Mucosa of descending colon (tissue), 3 donors: ENCODE results near the gene ARHGDIA. TPM values are rescaled to one million over a fixed set of nuclear protein-coding genes. Genes with fewer than 3 reads are reported as not detected.

Source experiments
- ATAC-seq: fragments of 200-7000 bp; cut with Tn5 transposase; one replicate; pipeline ENCODE4 v1.9.1; 2020; ENCODE audit warnings: mild to moderate bottlenecking, moderate library complexity
- DNase-seq, 3 donors: peaks; one replicate each; pipeline ENCODE4 v3.0.0-alpha.2; 2020
- H3K36me3 ChIP-seq: fragments of 200-600 bp; one replicate; pipeline ENCODE4 v1.8.0; 2021; ENCODE audit warnings: low read depth, mild to moderate bottlenecking
- H3K4me1 ChIP-seq: fragments of 200-600 bp; one replicate; pipeline ENCODE4 v1.8.0; 2021; ENCODE audit warnings: low read depth, mild to moderate bottlenecking
- H3K4me3 ChIP-seq: fragments of 200-600 bp; one replicate; pipeline ENCODE4 v1.8.0; 2021; ENCODE audit warnings: mild to moderate bottlenecking
- H3K9me3 ChIP-seq: fragments of 200-600 bp; one replicate; pipeline ENCODE4 v1.8.0; 2021; ENCODE audit warnings: mild to moderate bottlenecking
- CTCF ChIP-seq: fragments of 200-600 bp; IDR thresholded peaks from one replicate; pipeline ENCODE4 v1.8.0; 2022; ENCODE audit warnings: antibody characterized with exemption, mild to moderate bottlenecking
- intact Hi-C, 2 donors: fragments of 100-400 bp; cut with DNase I in 1 of 2; cut with micrococcal nuclease in 1 of 2; formaldehyde crosslinking; loops; one replicate each; pipeline versions ENCODE4 v1.11.0 to v1.11.1; 2022; cut with DNase I, micrococcal nuclease
- total RNA-seq, 3 donors: library from RNA; stranded (reverse); fragmentation: NEBNext Ultra II Directional in 2 of 3; extraction: Animal tissue kit (Norgen Biotek cat#: 25700) in 2 of 3; gene quantifications; one replicate each; pipeline versions ENCODE4 v1.2.1 to v1.2.4, GENCODE V29; 2021 to 2023
- donor health status: DM: no; HTN: no; CAD: no; lungs with moderate emphysema.
- donor health status: DM: no; HTN: no; CAD: no.
- donor health status: DM: no; HTN: yes; CAD: no.

ARHGDIA gene
- total RNA-seq, 3 donors from 2014 or later, result 326 to 473 (median 442) TPM

DNA sequence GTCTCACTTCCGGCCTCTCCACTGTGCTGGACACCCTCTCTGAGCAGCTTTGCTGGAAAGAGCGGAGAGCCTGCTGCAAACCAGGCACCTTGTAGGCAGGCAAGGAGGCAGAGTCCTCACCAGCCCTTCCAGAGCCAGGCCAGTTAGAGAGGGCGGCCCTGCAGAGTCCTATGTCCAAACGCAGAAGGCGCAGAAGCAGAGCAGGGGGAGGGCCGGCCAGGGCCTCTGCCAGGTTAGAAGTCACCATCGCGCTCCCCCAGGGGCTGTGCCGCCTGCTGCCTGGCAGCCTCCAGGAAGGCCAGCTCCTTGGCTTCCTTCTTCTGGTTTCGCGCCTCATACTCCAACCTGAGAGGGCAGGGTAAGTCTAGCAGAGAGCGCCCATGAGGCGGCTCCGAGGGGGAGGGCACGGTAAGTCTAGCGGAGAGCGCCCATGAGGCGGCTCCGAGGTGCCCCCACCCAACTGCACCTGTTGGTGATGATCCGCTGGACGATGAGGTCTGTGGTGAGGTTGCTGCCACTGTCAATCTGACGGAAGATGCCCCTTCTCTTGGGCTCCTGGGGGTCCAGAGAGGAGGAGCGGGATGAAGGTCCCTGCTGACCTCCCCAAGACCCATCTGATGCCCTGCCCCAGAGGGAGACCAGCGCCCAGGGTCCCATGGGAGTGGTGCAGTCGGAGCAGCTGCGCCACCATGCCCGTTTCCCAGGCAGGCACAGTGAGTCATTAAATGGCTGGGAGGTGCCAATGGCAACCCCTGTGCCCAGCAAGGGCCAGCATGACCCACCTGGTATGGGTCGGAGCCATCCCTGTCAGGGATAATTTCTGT lies 33.7 kb upstream of the ARHGDIA start:
- intact Hi-C loops, result no loop called here
- DNase-seq (peak in 2 of 3 donors; percentile 23 to 41), ATAC-seq (no peak)
- no peaks in the 10 kb centered on the region for H3K9me3 ChIP-seq
- no peak overlapping the region for H3K4me3 ChIP-seq
- H3K4me1 ChIP-seq, result peaks cover 15% of the 10 kb centered on the region
- no peak for TF ChIP-seq CTCF
- H3K36me3 ChIP-seq, result no peaks in the 10 kb centered on the region

- intact Hi-C loops, result no loop called here
- ATAC-seq, result no peak
Observed at GRCh38 chr17:81903896-81904599, 32.9 kb upstream of the ARHGDIA start.

GRCh38 chr17:81903415-81903831 lies 32.3 kb upstream of the ARHGDIA start:
- Histone ChIP-seq H3K4me3 (no peak overlapping the region), H3K9me3 (no peaks in the 10 kb centered on the region), H3K4me1 (peaks cover 10% of the 10 kb centered on the region), H3K36me3 (no peaks in the 10 kb centered on the region)
- intact Hi-C loops, result no loop called here
- DNase-seq (no peak), ATAC-seq (no peak)
- TF ChIP-seq CTCF, result no peak

More at GRCh38 chr17:81903896-81904599, 32.9 kb upstream of the ARHGDIA start:
- DNase-seq, result peak in 1 of 3 donors; percentile 34
- H3K9me3 ChIP-seq, result no peaks in the 10 kb centered on the region
- no peak for TF ChIP-seq CTCF
- peaks cover 10% of the 10 kb centered on the region for H3K4me1 ChIP-seq
- H3K4me3 ChIP-seq, result no peak overlapping the region
- no peaks in the 10 kb centered on the region for H3K36me3 ChIP-seq

DNA sequence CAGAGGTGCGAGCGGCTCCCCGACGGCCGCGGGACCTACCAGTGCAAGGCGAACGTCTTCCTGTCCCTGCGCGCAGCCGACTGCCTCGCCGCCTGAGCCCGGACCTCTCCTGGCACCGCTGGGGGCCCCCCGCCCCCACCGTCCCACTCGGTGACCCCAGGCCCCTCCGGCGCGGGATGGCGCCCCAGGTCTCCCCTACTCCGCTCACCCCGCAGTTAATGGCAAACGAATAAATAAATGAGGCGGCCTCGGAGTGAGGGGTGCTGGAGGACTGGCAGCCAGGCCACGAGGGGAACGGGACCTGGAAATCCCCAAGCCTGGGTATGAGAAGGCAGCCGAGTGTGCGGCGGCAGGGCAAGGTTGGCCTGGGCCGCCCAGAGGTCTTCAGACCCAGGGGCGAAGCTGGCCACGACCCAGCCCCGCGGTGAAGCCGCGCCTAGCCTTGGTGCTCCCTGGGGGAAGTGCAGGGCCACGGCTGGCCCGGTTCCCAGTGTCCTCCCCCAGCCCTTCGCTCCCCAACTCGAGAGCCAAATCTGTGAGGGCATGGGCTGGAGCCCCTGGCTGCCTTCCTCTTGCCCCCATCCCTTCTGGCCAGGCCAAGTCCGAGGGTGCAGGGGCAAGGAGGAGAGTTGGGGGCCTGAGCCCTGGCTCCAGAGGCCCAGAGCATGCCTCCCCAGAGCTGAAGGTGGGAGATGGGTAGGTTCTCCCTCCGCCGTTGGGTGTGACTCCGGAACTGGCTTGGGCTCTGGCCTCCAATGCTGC lies 31.7 kb upstream of the ARHGDIA start:
- TF ChIP-seq CTCF, result no peak
- Histone ChIP-seq H3K36me3 (no peaks in the 10 kb centered on the region), H3K9me3 (no peaks in the 10 kb centered on the region), H3K4me1 (peaks cover 10% of the 10 kb centered on the region), H3K4me3 (no peak overlapping the region)
- intact Hi-C loops, result no loop called here
- ATAC-seq, result peak; percentile 40
- peak in 2 of 3 donors; percentile 39 to 54 for DNase-seq

GRCh38 chr17:81902023-81902652 lies 31.0 kb upstream of the ARHGDIA start, which contains the start of gene NPB:
Gene NPB, plus strand, starts transcription at chr17:81902238. Its CDS starts 40 bp downstream, at chr17:81902278.
- no peak for TF ChIP-seq CTCF
- peak in 2 of 3 donors; percentile 52 to 58 for DNase-seq
- Histone ChIP-seq H3K4me1 (peaks cover 10% of the 10 kb centered on the region), H3K9me3 (no peaks in the 10 kb centered on the region), H3K36me3 (no peaks in the 10 kb centered on the region), H3K4me3 (no peak within 1 kb of the TSS)
- ATAC-seq, result peak; percentile 65
- intact Hi-C loops, result no loop called here
